CD14-positive monocyte (primary cell): ENCODE data around the gene SETX. TPM values are rescaled to one million over a fixed set of nuclear protein-coding genes. Genes with fewer than 3 reads are reported as not detected.

ENCODE experiments used
- DNase-seq, 3 donors: peaks; one replicate each; pipeline ENCODE4 v3.0.0-alpha.2; 2011 to 2022
- H2AFZ ChIP-seq: 2 replicates; pipeline ENCODE4 v1.6.0; 2012; ENCODE audit warnings: mild to moderate bottlenecking, low read depth, low read length, inconsistent platforms; ENCODE audit not compliant: insufficient read depth, poor library complexity, severe bottlenecking
- H3K27ac ChIP-seq, 2 donors: 1 replicate in 1 of 2; 2 replicates in 1 of 2; pipeline ENCODE4 v1.5.1; 2012 to 2013; ENCODE audit warnings: low read length in 2 of 2, control low read depth in 1 of 2, inconsistent platforms in 1 of 2, low read depth in 1 of 2, mild to moderate bottlenecking in 1 of 2
- H3K27me3 ChIP-seq, 2 donors: one replicate each; pipeline versions ENCODE4 v1.6.0 to v1.6.1; 2011 to 2013; ENCODE audit warnings: low read length in 2 of 2; ENCODE audit not compliant: control insufficient read depth in 2 of 2, insufficient read depth in 2 of 2
- H3K36me3 ChIP-seq, 2 donors: replicated peaks in 1 of 2; 1 replicate in 1 of 2; 2 replicates in 1 of 2; pipeline versions ENCODE4 v1.5.1 to v1.6.1; 2012 to 2013; ENCODE audit warnings: low read length in 2 of 2, control low read depth in 1 of 2, inconsistent platforms in 1 of 2, mild to moderate bottlenecking in 1 of 2; ENCODE audit not compliant: insufficient read depth in 2 of 2, control insufficient read depth in 1 of 2
- H3K4me1 ChIP-seq, 2 donors: 1 replicate in 1 of 2; 2 replicates in 1 of 2; pipeline versions ENCODE4 v1.5.1 to v1.6.1; 2012 to 2013; ENCODE audit warnings: low read length in 2 of 2, control low read depth in 1 of 2, inconsistent platforms in 1 of 2, mild to moderate bottlenecking in 1 of 2, moderate library complexity in 1 of 2; ENCODE audit not compliant: insufficient read depth in 2 of 2, control insufficient read depth in 1 of 2
- H3K4me2 ChIP-seq: replicated peaks from 2 replicates; pipeline ENCODE3; 2012; ENCODE audit warnings: low read length, moderate library complexity, mild to moderate bottlenecking; ENCODE audit not compliant: poor library complexity, severe bottlenecking; ENCODE audit errors: extremely low read depth
- H3K4me3 ChIP-seq, 3 experiments: fragments of 200-600 bp in 1 of 3; sonication (generic) in 1 of 3; replicated peaks in 1 of 3; 1 replicate in 2 of 3; 2 replicates in 1 of 3; pipeline ENCODE4 v1.5.1; 2011 to 2013; ENCODE audit warnings: low read length in 3 of 3, mild to moderate bottlenecking in 3 of 3, control low read depth in 2 of 3, low read depth in 2 of 3, inconsistent platforms in 1 of 3, moderate library complexity in 1 of 3
- H3K79me2 ChIP-seq: 2 replicates; pipeline ENCODE4 v1.6.0; 2012; ENCODE audit warnings: mild to moderate bottlenecking, control low read depth, inconsistent platforms, low read length, moderate library complexity; ENCODE audit not compliant: insufficient read depth
- H3K9ac ChIP-seq: 2 replicates; pipeline ENCODE4 v1.6.0; 2017; ENCODE audit warnings: low read length, mild to moderate bottlenecking; ENCODE audit not compliant: insufficient read depth, poor library complexity, severe bottlenecking
- H3K9me3 ChIP-seq, 2 donors: replicated peaks in 1 of 2; 1 replicate in 1 of 2; 2 replicates in 1 of 2; pipeline versions ENCODE4 v1.5.1 to v1.6.1; 2012 to 2013; ENCODE audit warnings: low read length in 2 of 2, control low read depth in 1 of 2; ENCODE audit not compliant: control insufficient read depth in 1 of 2, insufficient read depth in 1 of 2
- H4K20me1 ChIP-seq: 2 replicates; pipeline ENCODE4 v1.6.0; 2012; ENCODE audit warnings: mild to moderate bottlenecking, low read length, control low read depth, moderate library complexity; ENCODE audit not compliant: insufficient read depth
- H3K27ac Mint-ChIP-seq, 7 donors: one replicate each; pipeline ENCODE4 v1.8.0; 2020; ENCODE audit warnings: mild to moderate bottlenecking in 7 of 7, mixed read lengths in 7 of 7, moderate library complexity in 6 of 7, inconsistent platforms in 2 of 7
- H3K27me3 Mint-ChIP-seq, 3 donors: one replicate each; pipeline ENCODE4 v1.8.0; 2021 to 2022; ENCODE audit warnings: low read depth in 3 of 3, mild to moderate bottlenecking in 3 of 3, mixed read lengths in 3 of 3, moderate library complexity in 3 of 3, inconsistent platforms in 1 of 3
- H3K36me3 Mint-ChIP-seq, 2 donors: one replicate each; pipeline ENCODE4 v1.8.0; 2020; ENCODE audit warnings: mixed read lengths in 2 of 2, inconsistent platforms in 1 of 2, mild to moderate bottlenecking in 1 of 2
- H3K4me1 Mint-ChIP-seq: one replicate; pipeline ENCODE4 v1.8.0; 2020; ENCODE audit warnings: mild to moderate bottlenecking, mixed read lengths
- H3K4me3 Mint-ChIP-seq, 2 donors: one replicate each; pipeline ENCODE4 v1.8.0; 2020; ENCODE audit warnings: mild to moderate bottlenecking in 2 of 2, mixed read lengths in 2 of 2, moderate library complexity in 1 of 2
- H3K9me3 Mint-ChIP-seq, 7 donors: one replicate each; pipeline ENCODE4 v1.8.0; 2020 to 2022; ENCODE audit warnings: mixed read lengths in 7 of 7, mild to moderate bottlenecking in 6 of 7, moderate library complexity in 6 of 7, inconsistent platforms in 2 of 7
- WGBS: methylation state at CpG from one replicate; pipeline ENCODE4 v1.1.5; 2013; ENCODE audit warnings: missing lambda C conversion rate; ENCODE audit not compliant: insufficient coverage; 5-methylcytosine and 5-hydroxymethylcytosine counted together
- intact Hi-C, 2 donors: fragments of 100-400 bp; cut with micrococcal nuclease; formaldehyde crosslinking; loops; one replicate each; pipeline versions ENCODE4 v1.15.0 to v1.15.1; 2023
- polyA plus RNA-seq, 3 donors: library from polyadenylated mRNA; depleted of rRNA in 1 of 3; unstranded in 2 of 3; stranded (reverse) in 1 of 3; fragments of 300-500 nt in 2 of 3; fragments of >200 nt in 1 of 3; fragmentation: Illumina TruSeq in 2 of 3; gene quantifications; 1 replicate in 2 of 3; 2 replicates in 1 of 3; pipeline ENCODE4 v1.2.3, GENCODE V29; 2012 to 2021
- TF ChIP-seq, protein P1 (sequence below): fragments of 200-600 bp; IDR thresholded peaks from one replicate; pipeline ENCODE4 v1.8.0; 2022; ENCODE audit warnings: antibody characterized with exemption, mild to moderate bottlenecking

The SETX gene
- polyA plus RNA-seq, 3 donors = 18.4 to 31.7 (median 24.2) TPM

DNA sequence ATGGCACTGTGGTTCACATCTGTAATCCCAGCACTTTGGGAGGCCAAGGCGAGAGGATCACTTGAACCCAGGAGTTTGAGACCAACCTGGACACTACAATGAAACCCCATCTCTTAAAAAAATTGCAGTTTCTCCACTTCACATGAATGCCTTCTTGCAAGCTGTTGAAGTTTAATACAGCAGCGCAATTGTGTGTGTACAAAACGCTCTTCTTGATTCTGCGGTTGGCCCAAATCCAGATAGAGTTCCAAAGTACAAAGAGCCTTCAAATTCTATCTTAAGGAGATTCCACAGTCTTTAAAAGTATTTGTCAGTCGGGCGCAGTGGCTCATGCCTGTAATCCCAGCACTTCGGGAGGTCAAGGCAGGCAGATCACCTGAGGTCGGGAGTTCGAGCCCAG lies 9.3 kb upstream of the SETX start:
- H3K9ac ChIP-seq = no peak overlapping the region
- no peak overlapping the region for H2AFZ ChIP-seq
- no peak overlapping the region for H3K4me3 ChIP-seq
- H3K79me2 ChIP-seq = no peaks in the 10 kb centered on the region
- 100% methylated on average over 5 of the region's 9 CpGs for WGBS
- no peaks in the 10 kb centered on the region for H3K9me3 Mint-ChIP-seq
- TF ChIP-seq, protein P1, sequence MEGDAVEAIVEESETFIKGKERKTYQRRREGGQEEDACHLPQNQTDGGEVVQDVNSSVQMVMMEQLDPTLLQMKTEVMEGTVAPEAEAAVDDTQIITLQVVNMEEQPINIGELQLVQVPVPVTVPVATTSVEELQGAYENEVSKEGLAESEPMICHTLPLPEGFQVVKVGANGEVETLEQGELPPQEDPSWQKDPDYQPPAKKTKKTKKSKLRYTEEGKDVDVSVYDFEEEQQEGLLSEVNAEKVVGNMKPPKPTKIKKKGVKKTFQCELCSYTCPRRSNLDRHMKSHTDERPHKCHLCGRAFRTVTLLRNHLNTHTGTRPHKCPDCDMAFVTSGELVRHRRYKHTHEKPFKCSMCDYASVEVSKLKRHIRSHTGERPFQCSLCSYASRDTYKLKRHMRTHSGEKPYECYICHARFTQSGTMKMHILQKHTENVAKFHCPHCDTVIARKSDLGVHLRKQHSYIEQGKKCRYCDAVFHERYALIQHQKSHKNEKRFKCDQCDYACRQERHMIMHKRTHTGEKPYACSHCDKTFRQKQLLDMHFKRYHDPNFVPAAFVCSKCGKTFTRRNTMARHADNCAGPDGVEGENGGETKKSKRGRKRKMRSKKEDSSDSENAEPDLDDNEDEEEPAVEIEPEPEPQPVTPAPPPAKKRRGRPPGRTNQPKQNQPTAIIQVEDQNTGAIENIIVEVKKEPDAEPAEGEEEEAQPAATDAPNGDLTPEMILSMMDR = no peak
- H3K4me2 ChIP-seq = no peak overlapping the region
- H3K27me3 Mint-ChIP-seq = peaks cover 0 to 5% (median 0%) of the 10 kb centered on the region in 3 donors
- no peak for DNase-seq
- no peaks in the 10 kb centered on the region for H3K36me3 Mint-ChIP-seq
- intact Hi-C loops = no loop called here
- H3K4me1 ChIP-seq = peaks cover 55 to 66% of the 10 kb centered on the region in 2 donors
- no peak overlapping the region for H3K27ac Mint-ChIP-seq
- H3K36me3 ChIP-seq = no peaks in the 10 kb centered on the region
- no peak overlapping the region for H3K27ac ChIP-seq
- no peaks in the 10 kb centered on the region for H4K20me1 ChIP-seq
- peaks cover 51% of the 10 kb centered on the region for H3K4me1 Mint-ChIP-seq
- H3K27me3 ChIP-seq = no peaks in the 10 kb centered on the region
- no peak overlapping the region for H3K4me3 Mint-ChIP-seq
- H3K9me3 ChIP-seq = no peaks in the 10 kb centered on the region

DNA sequence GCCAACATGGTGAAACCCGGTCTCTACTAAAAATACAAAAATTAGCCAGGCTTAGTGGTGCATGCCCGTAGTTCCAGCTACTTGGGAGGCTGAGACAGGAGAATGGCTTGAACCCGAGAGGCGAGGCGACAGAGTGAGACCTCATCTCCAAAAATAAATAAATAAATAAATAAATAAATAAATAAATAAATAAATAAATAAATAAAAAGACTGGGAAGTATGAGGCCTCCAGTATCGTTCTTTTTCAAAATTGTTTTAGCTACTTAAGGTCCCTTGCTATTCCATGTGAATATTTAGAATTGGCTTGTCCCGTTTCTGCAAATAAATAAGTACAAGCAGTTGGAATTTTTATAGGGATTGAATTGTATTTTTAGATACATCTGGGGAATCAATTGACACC lies 3.0 kb upstream of the SETX start:
- H3K4me3 Mint-ChIP-seq = no peak overlapping the region
- H3K4me2 ChIP-seq = no peak overlapping the region
- WGBS = no CpG with 5 or more reads among the region's 7 CpGs

More for the DNA sequence above, 3.0 kb upstream of the SETX start:
- no peak overlapping the region for H2AFZ ChIP-seq
- H3K27me3 ChIP-seq = no peaks in the 10 kb centered on the region
- no peak overlapping the region for H3K4me3 ChIP-seq
- H3K9me3 ChIP-seq = no peaks in the 10 kb centered on the region
- H3K9me3 Mint-ChIP-seq = peaks cover 0 to 6% (median 4%) of the 10 kb centered on the region in 7 donors
- peaks cover 41% of the 10 kb centered on the region for H3K4me1 Mint-ChIP-seq
- no peak overlapping the region for H3K27ac ChIP-seq
- H3K27me3 Mint-ChIP-seq = peaks cover 0 to 3% (median 0%) of the 10 kb centered on the region in 3 donors
- peaks cover 38 to 53% of the 10 kb centered on the region in 2 donors for H3K4me1 ChIP-seq
- H4K20me1 ChIP-seq = peaks cover 12% of the 10 kb centered on the region
- peaks cover 6 to 8% of the 10 kb centered on the region in 2 donors for H3K36me3 ChIP-seq
- H3K27ac Mint-ChIP-seq = no peak overlapping the region
- peaks cover 10 to 13% of the 10 kb centered on the region in 2 donors for H3K36me3 Mint-ChIP-seq
- TF ChIP-seq, protein P1 = no peak
- no peak for DNase-seq
- intact Hi-C loops = loop anchor here in 1 of 2 donors (10.0 kb wide), 1 partner anchor 1083 kb away; the partner anchor contains the start of gene FAM78A
- peaks cover 21% of the 10 kb centered on the region for H3K79me2 ChIP-seq
- H3K9ac ChIP-seq = no peak overlapping the region
